Measurements from ENCODE around the gene ARRDC3.

The ARRDC3 gene

GRCh38 chr5:91384671-91385430 lies 1.7 kb upstream of the ARRDC3 start:
- DNase-seq, result peak; percentile 62 to 94 (median 93)

- peak; percentile 53 to 79 (median 55) for DNase-seq
Measured at GRCh38 chr5:91383956-91384300, 811 bp upstream of the ARRDC3 start.

- peak; percentile 55 to 80 (median 63) for DNase-seq
Measured at GRCh38 chr5:91382530-91383026, 539 bp downstream of the ARRDC3 start.

GRCh38 chr5:91381774-91382359 lies 1.2 kb downstream of the ARRDC3 start:
- peak; percentile 44 to 84 (median 64) for DNase-seq

- DNase-seq, result no peak
Measured at GRCh38 chr5:91381239-91381773, 1.8 kb downstream of the ARRDC3 start.

- peak; percentile 90 to 95 (median 95) for DNase-seq
Measured at GRCh38 chr5:91380491-91381238, 2.5 kb downstream of the ARRDC3 start.

GRCh38 chr5:91379914-91380490 lies 3.1 kb downstream of the ARRDC3 start:
- DNase-seq, result peak; percentile 90 to 96 (median 95)

GRCh38 chr5:91379246-91379913 lies 3.7 kb downstream of the ARRDC3 start:
- DNase-seq, result no peak

GRCh38 chr5:91378752-91379211 lies 4.3 kb downstream of the ARRDC3 start:
- peak in 2 of 3 experiments; percentile 1 to 69 for DNase-seq

GRCh38 chr5:91374893-91375520 lies 8.1 kb downstream of the ARRDC3 start:
- DNase-seq, result no peak

- DNase-seq, result peak in 1 of 3 experiments; percentile 57
Measured at GRCh38 chr5:91373600-91373999, 9.5 kb downstream of the ARRDC3 start.

- no peak for DNase-seq
Measured at GRCh38 chr5:91373006-91373405, 10.1 kb downstream of the ARRDC3 start.

- no peak for DNase-seq
Measured at GRCh38 chr5:91369480-91369879, 13.6 kb downstream of the ARRDC3 start.

GRCh38 chr5:91367908-91368648 lies 15.0 kb downstream of the ARRDC3 start:
- DNase-seq, result no peak

GRCh38 chr5:91367344-91367743 lies 15.8 kb downstream of the ARRDC3 start:
- no peak for DNase-seq

- DNase-seq, result no peak
Measured at GRCh38 chr5:91366551-91366950, 16.6 kb downstream of the ARRDC3 start.

GRCh38 chr5:91365498-91365897 lies 17.6 kb downstream of the ARRDC3 start:
- no peak for DNase-seq

GRCh38 chr5:91362935-91363334 lies 20.2 kb downstream of the ARRDC3 start:
- DNase-seq, result no peak

- DNase-seq, result no peak
Measured at GRCh38 chr5:91361790-91362189, 21.3 kb downstream of the ARRDC3 start.

GRCh38 chr5:91361055-91361701 lies 21.9 kb downstream of the ARRDC3 start:
- no peak for DNase-seq
